H1 (cell line): ENCODE data around the gene ZNRF2. TPM values are rescaled to one million over a fixed set of nuclear protein-coding genes. Genes with fewer than 3 reads are reported as not detected.

Experiments used
- CTCF ChIA-PET: fragments of 300-600 bp; sonication (Branson Sonifier 250); formaldehyde crosslinking; loops from one replicate; lab custom pipeline; 2021; ENCODE audit not compliant: partially characterized antibody; lab: Charles Lee
- POLR2A ChIA-PET: fragments of 300-600 bp; sonication (Branson Sonifier 250); formaldehyde crosslinking; loops from one replicate; lab custom pipeline; 2021; ENCODE audit warnings: inconsistent platforms; ENCODE audit not compliant: partially characterized antibody; lab: Charles Lee
- DNase-seq, 2 experiments: peaks; one replicate each; pipeline versions ENCODE4 v3.0.0 to v3.0.0-alpha.2; 2010 to 2022; ENCODE audit warnings: low spot score in 2 of 2, low read depth in 1 of 2, mixed read lengths in 1 of 2
- FAIRE-seq: peaks from 2 replicates; lab custom pipeline; 2011; peaks lifted over from hg19 to GRCh38; lab: Jason Lieb, UNC
- H2AFZ ChIP-seq: 2 replicates; pipeline ENCODE4 v1.8.1; 2012; ENCODE audit warnings: low read length, inconsistent platforms
- H2AK5ac ChIP-seq: 2 replicates; pipeline ENCODE4 v1.6.1; 2013; ENCODE audit warnings: low read depth, low read length
- H2BK120ac ChIP-seq: replicated peaks from 2 replicates; pipeline ENCODE3; 2013; ENCODE audit warnings: low read depth, low read length, inconsistent platforms
- H2BK12ac ChIP-seq: 2 replicates; pipeline ENCODE4 v1.6.1; 2013; ENCODE audit warnings: low read depth, low read length
- H2BK15ac ChIP-seq: 2 replicates; pipeline ENCODE4 v1.6.1; 2013; ENCODE audit warnings: low read length
- H2BK20ac ChIP-seq: 2 replicates; pipeline ENCODE4 v1.6.1; 2013; ENCODE audit warnings: low read length
- H2BK5ac ChIP-seq: 2 replicates; pipeline ENCODE4 v1.6.1; 2013; ENCODE audit warnings: low read depth, low read length
- H3K14ac ChIP-seq: 2 replicates; pipeline ENCODE4 v1.6.1; 2013; ENCODE audit warnings: inconsistent platforms; ENCODE audit not compliant: insufficient read length
- H3K18ac ChIP-seq: 2 replicates; pipeline ENCODE4 v1.6.1; 2013; ENCODE audit warnings: low read length; ENCODE audit errors: extremely low read depth
- H3K23ac ChIP-seq: 2 replicates; pipeline ENCODE4 v1.6.1; 2013; ENCODE audit warnings: inconsistent platforms; ENCODE audit not compliant: insufficient read length
- H3K23me2 ChIP-seq: 2 replicates; pipeline ENCODE4 v1.6.1; 2013; ENCODE audit warnings: low read depth, low read length
- H3K27ac ChIP-seq: 2 replicates; pipeline ENCODE4 v1.6.1; 2011; ENCODE audit warnings: low read depth, low read length, inconsistent platforms
- H3K27me3 ChIP-seq, 4 experiments: replicated peaks in 1 of 4; 1 replicate in 1 of 4; 2 replicates in 3 of 4; pipeline versions ENCODE4 v1.6.1 to v1.8.1; 2011 to 2013; ENCODE audit warnings: low read length in 3 of 4, mild to moderate bottlenecking in 3 of 4, inconsistent platforms in 2 of 4, mixed read lengths in 2 of 4, moderate library complexity in 1 of 4; ENCODE audit not compliant: control insufficient read depth in 3 of 4, insufficient read depth in 3 of 4; ENCODE audit errors: extremely low read depth in 1 of 4
- H3K36me3 ChIP-seq, 4 experiments: 2 replicates each; pipeline versions ENCODE4 v1.6.1 to v1.8.1; 2011 to 2013; ENCODE audit warnings: mild to moderate bottlenecking in 4 of 4, low read length in 3 of 4, moderate library complexity in 2 of 4, control low read depth in 1 of 4, inconsistent platforms in 1 of 4; ENCODE audit not compliant: insufficient read depth in 4 of 4, control insufficient read depth in 2 of 4
- H3K4ac ChIP-seq: replicated peaks from 2 replicates; pipeline ENCODE3; 2013; ENCODE audit warnings: low read length, low read depth, mixed read lengths, inconsistent platforms; ENCODE audit not compliant: insufficient read length
- H3K4me1 ChIP-seq, 4 experiments: replicated peaks in 1 of 4; 1 replicate in 1 of 4; 2 replicates in 3 of 4; pipeline versions ENCODE4 v1.6.1 to v1.8.1; 2011 to 2013; ENCODE audit warnings: low read length in 3 of 4, inconsistent platforms in 2 of 4, mixed read lengths in 1 of 4; ENCODE audit not compliant: insufficient read depth in 4 of 4, control insufficient read depth in 3 of 4
- H3K4me2 ChIP-seq, 2 experiments: 2 replicates each; pipeline versions ENCODE4 v1.6.1 to v1.8.1; 2011 to 2013; ENCODE audit warnings: low read depth in 2 of 2, low read length in 2 of 2, control low read depth in 1 of 2, inconsistent platforms in 1 of 2, mild to moderate bottlenecking in 1 of 2; ENCODE audit not compliant: insufficient read depth in 1 of 2
- H3K4me3 ChIP-seq, 4 experiments: fragments of 200-600, 300-600 bp in 1 of 4; sonication (generic), shearing (Covaris generic), sonication (Bioruptor Twin) in 1 of 4; 2 replicates each; pipeline versions ENCODE4 v1.5.1 to v1.8.1; 2011 to 2016; ENCODE audit warnings: low read length in 4 of 4, low read depth in 3 of 4, control low read depth in 2 of 4, inconsistent platforms in 2 of 4, mild to moderate bottlenecking in 2 of 4, mixed read lengths in 1 of 4, moderate library complexity in 1 of 4; ENCODE audit not compliant: insufficient read depth in 2 of 4; ENCODE audit errors: extremely low read depth in 1 of 4
- H3K56ac ChIP-seq: replicated peaks from 2 replicates; pipeline ENCODE3; 2013; ENCODE audit warnings: low read depth, mild to moderate bottlenecking, mixed read lengths, low read length, inconsistent platforms; ENCODE audit not compliant: insufficient read length
- H3K79me1 ChIP-seq: 2 replicates; pipeline ENCODE4 v1.6.1; 2013; ENCODE audit warnings: low read depth, low read length, control low read depth
- H3K79me2 ChIP-seq, 2 experiments: 2 replicates each; pipeline versions ENCODE4 v1.6.1 to v1.8.1; 2012 to 2013; ENCODE audit warnings: low read length in 2 of 2, mild to moderate bottlenecking in 2 of 2, inconsistent platforms in 1 of 2; ENCODE audit not compliant: insufficient read depth in 2 of 2, control insufficient read depth in 1 of 2
- H3K9ac ChIP-seq, 4 experiments: replicated peaks in 1 of 4; 1 replicate in 1 of 4; 2 replicates in 3 of 4; pipeline versions ENCODE4 v1.6.1 to v1.8.1; 2011 to 2013; ENCODE audit warnings: low read depth in 3 of 4, low read length in 3 of 4, control low read depth in 2 of 4, mild to moderate bottlenecking in 2 of 4, moderate library complexity in 2 of 4, inconsistent platforms in 1 of 4; ENCODE audit errors: extremely low read depth in 1 of 4
- H3K9me3 ChIP-seq, 2 experiments: 2 replicates each; pipeline versions ENCODE4 v1.6.1 to v1.8.1; 2012 to 2013; ENCODE audit warnings: mild to moderate bottlenecking in 2 of 2, moderate library complexity in 2 of 2, control low read depth in 1 of 2, inconsistent platforms in 1 of 2, low read depth in 1 of 2, low read length in 1 of 2, mixed read lengths in 1 of 2; ENCODE audit not compliant: insufficient read depth in 2 of 2
- H4K20me1 ChIP-seq, 2 experiments: replicated peaks in 1 of 2; 2 replicates each; pipeline versions ENCODE3 to v1.8.1; 2011 to 2013; ENCODE audit warnings: inconsistent platforms in 2 of 2, low read length in 2 of 2, mild to moderate bottlenecking in 1 of 2; ENCODE audit not compliant: insufficient read depth in 2 of 2, control insufficient read depth in 1 of 2
- H4K5ac ChIP-seq: 2 replicates; pipeline ENCODE4 v1.6.1; 2013; ENCODE audit warnings: low read length, low read depth, mixed read lengths, inconsistent platforms; ENCODE audit not compliant: insufficient read length
- H4K8ac ChIP-seq: 2 replicates; pipeline ENCODE4 v1.8.0; 2013; ENCODE audit warnings: mild to moderate bottlenecking, moderate library complexity, low read length, inconsistent platforms; ENCODE audit not compliant: insufficient read depth; ENCODE audit errors: extremely low read depth
- H4K91ac ChIP-seq: replicated peaks from 2 replicates; pipeline ENCODE3; 2013; ENCODE audit warnings: low read length, mixed read lengths, inconsistent platforms; ENCODE audit not compliant: insufficient read length
- ASH2L ChIP-seq: fragments of 200-600, 300-600 bp; sonication (generic); IDR thresholded peaks from one replicate; pipeline ENCODE4 v1.7.1; 2017; ENCODE audit warnings: low read length
- CEBPB ChIP-seq: IDR thresholded peaks from 2 replicates; pipeline ENCODE4 v1.6.1; 2012; ENCODE audit warnings: low read depth, low read length
- CHD2 ChIP-seq: IDR thresholded peaks from 2 replicates; pipeline ENCODE4 v1.6.1; 2012; ENCODE audit warnings: low read length, improper control_type of control experiment
- E2F6 ChIP-seq: IDR thresholded peaks from 2 replicates; pipeline ENCODE4 v1.6.1; 2012; ENCODE audit warnings: inconsistent platforms
- NRF1 ChIP-seq: IDR thresholded peaks from 2 replicates; pipeline ENCODE4 v1.6.1; 2011; ENCODE audit warnings: mild to moderate bottlenecking, low read depth, low read length, improper control_type of control experiment
- PHF8 ChIP-seq: fragments of 200-600 bp; sonication (generic); conservative IDR thresholded peaks from 2 replicates; pipeline ENCODE4 v1.7.1; 2012; ENCODE audit warnings: low read depth, mild to moderate bottlenecking, inconsistent platforms, low read length, moderate library complexity
- TAF7 ChIP-seq: optimal IDR thresholded peaks from 2 replicates; pipeline ENCODE3; 2011; ENCODE audit warnings: low read depth, mild to moderate bottlenecking, inconsistent platforms, low read length, moderate library complexity, borderline replicate concordance
- YY1 ChIP-seq: IDR thresholded peaks from 2 replicates; pipeline ENCODE4 v1.6.1; 2011; ENCODE audit warnings: low read depth, mild to moderate bottlenecking, low read length
- WGBS, 2 experiments: shearing (Covaris generic) in 1 of 2; methylation state at CpG; one replicate each; pipeline versions ENCODE4 v1.1.6 to v1.1.7; 2013 to 2015; ENCODE audit warnings: low lambda C conversion rate in 2 of 2, mixed read lengths in 2 of 2, inconsistent platforms in 1 of 2, low coverage in 1 of 2, missing lambda C conversion rate in 1 of 2; ENCODE audit not compliant: insufficient replicate concordance in 2 of 2, insufficient coverage in 1 of 2, insufficient read length in 1 of 2; ENCODE audit errors: extremely low coverage in 1 of 2, missing lambda C conversion rate in 1 of 2; 5-methylcytosine and 5-hydroxymethylcytosine counted together
- polyA plus RNA-seq, 7 experiments: library from polyadenylated mRNA; depleted of rRNA in 3 of 7; stranded (reverse) in 5 of 7; unstranded in 2 of 7; fragments of >200 nt in 5 of 7; fragments of 200-250 nt in 2 of 7; gene quantifications; 1 replicate in 5 of 7; 2 replicates in 1 of 7; 4 replicates in 1 of 7; pipeline versions ENCODE4 v1.2.1 to v1.2.3, GENCODE V29; 2011 to 2013; ENCODE audit warnings: missing spikeins in 2 of 7, mixed read lengths in 2 of 7
- total RNA-seq: library from RNA; stranded (reverse); fragmentation: NEBNext Ultra II Directional; extraction: Animal tissue kit (Norgen Biotek cat#: 25700); gene quantifications from 2 replicates; pipeline ENCODE4 v1.2.1, GENCODE V29; 2021

ZNRF2 gene
- total and polyA plus RNA-seq, 2 of the 8 experiments (the other 6 are each of a cell fraction or from before 2014, with no cell fraction given): 2.9 to 16.2 TPM

GRCh38 chr7:30285067-30285535 is 704 bp downstream of the ZNRF2 start:
- FAIRE-seq (no peak), DNase-seq (no peak)
- no peak overlapping the region for H2AFZ ChIP-seq
- ChIA-PET CTCF (interaction anchor here (1.3 to 1.9 kb wide), 2 partner anchors 9 to 19 kb away, joined by 3 to 5 read pairs; no protein-coding TSS in a partner anchor), POLR2A (interaction anchor here (0.7 to 1.3 kb wide), 5 partner anchors 9 to 309 kb away, joined by 3 to 5 read pairs (median 3); no protein-coding TSS in a partner anchor)
- 0 out of 2 replicates have a peak overlapping the region, but pooled peaks have one; percentile 18 for H2BK5ac ChIP-seq
- H3K4me3 ChIP-seq: peak overlapping the region; percentile 78 to 97 (median 86)
- no peak overlapping the region for H4K91ac ChIP-seq
- peak overlapping the region; percentile 41; the same call in 1 of the 2 replicates for H3K18ac ChIP-seq
- H2BK20ac ChIP-seq: no peak overlapping the region
- H3K79me2 ChIP-seq: peaks cover 0 to 40% of the 10 kb centered on the region in 2 experiments; a peak in 2 of 4 replicates
- H3K4me2 ChIP-seq: peak overlapping the region; percentile 52 to 72; a peak in 3 of 4 replicates
- WGBS, 2 experiments: no CpG with 5 or more reads among the region's 72 CpGs
- peaks cover 3% of the 10 kb centered on the region for H3K23me2 ChIP-seq
- no peaks in the 10 kb centered on the region for H3K79me1 ChIP-seq
- no peak overlapping the region for H3K56ac ChIP-seq
- H2BK120ac ChIP-seq: no peak overlapping the region
- H4K5ac ChIP-seq: peak overlapping the region; percentile 46
- H3K9me3 ChIP-seq: no peaks in the 10 kb centered on the region
- peaks cover 0 to 5% (median 4%) of the 10 kb centered on the region in 4 experiments; a peak in 4 of 7 replicates for H3K4me1 ChIP-seq
- H4K8ac ChIP-seq: peak overlapping the region; percentile 88
- no peak overlapping the region for H3K4ac ChIP-seq
- H2BK15ac ChIP-seq: no peak overlapping the region
- peak overlapping the region in 3 of 4 experiments; percentile 64 to 94 (median 77); a peak in 5 of 7 replicates for H3K9ac ChIP-seq
- H3K27ac ChIP-seq: peak overlapping the region; percentile 77; the same call in 1 of the 2 replicates
- no peaks in the 10 kb centered on the region for H3K36me3 ChIP-seq
- TF ChIP-seq CHD2 (no peak), PHF8 (peak; percentile 6; the same call in 1 of the 2 replicates), ASH2L (peak; percentile 18), TAF7 (peak; percentile 2), E2F6 (peak; percentile 10; the same call in 1 of the 2 replicates), NRF1 (no peak), YY1 (no peak), CEBPB (no peak)
- TF ChIP-seq, all 59 proteins: peak for 4
- no peak overlapping the region for H3K14ac ChIP-seq
- H4K20me1 ChIP-seq: peaks cover under 1 to 2% of the 10 kb centered on the region in 2 experiments
- no peak overlapping the region for H3K23ac ChIP-seq
- no peak overlapping the region for H2BK12ac ChIP-seq
- H2AK5ac ChIP-seq: no peak overlapping the region
- no peaks in the 10 kb centered on the region for H3K27me3 ChIP-seq
